ENCODE measurements around the gene MMP23B. TPM values are rescaled to one million over a fixed set of nuclear protein-coding genes. Genes with fewer than 3 reads are reported as not detected.
A peak's percentile ranks its signal among the peaks of the same experiment; 100 is the strongest.

Gene MMP23B
- 1 to 10 TPM in 5 of 6 experiments, under 1 TPM in 1; 0.75 to 4.0 (median 2.3) TPM for total RNA-seq
- long read RNA-seq = 0 reads

DNA sequence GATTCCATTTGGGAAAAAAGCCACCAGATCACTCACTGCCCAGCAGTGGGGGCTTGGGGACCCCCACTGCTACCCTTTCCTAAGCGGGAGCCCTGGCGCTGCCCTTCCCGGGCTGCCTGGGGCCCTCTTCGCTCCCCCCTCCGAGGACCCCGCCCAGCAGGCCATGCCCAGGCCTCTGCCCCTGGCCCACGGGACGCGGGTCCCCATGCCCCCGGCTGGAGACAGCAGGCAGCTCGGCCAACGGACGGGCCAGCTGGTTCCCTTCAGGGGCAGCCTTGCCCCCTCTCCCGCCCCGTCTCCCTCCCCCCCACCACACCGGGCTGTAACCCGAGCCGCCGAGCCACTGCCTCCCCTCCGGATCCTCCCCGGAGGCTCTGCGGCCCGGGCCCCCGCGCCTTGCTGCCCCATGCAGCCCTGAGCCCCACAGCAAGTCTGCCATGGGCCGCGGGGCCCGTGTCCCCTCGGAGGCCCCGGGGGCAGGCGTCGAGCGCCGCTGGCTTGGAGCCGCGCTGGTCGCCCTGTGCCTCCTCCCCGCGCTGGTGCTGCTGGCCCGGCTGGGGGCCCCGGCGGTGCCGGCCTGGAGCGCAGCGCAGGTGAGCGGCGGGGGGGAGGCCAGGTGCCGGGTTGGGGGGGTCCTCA, at the start of gene MMP23B:
TSS of gene MMP23B (plus strand) at position 392 of the 639 bp plus-strand sequence. CDS start at position 438, 46 bp downstream.
- WGBS (ENCODE audit: insufficient coverage, low coverage, low lambda C conversion rate, missing lambda C conversion rate) = 0% methylated on average over 3 of the region's 48 CpGs
- ATAC-seq = no peak
- peak within 1 kb of the TSS in 2 of 3 donors; percentile 2 to 14 for H3K4me3 ChIP-seq

GRCh38 chr1:1582585-1583346, 49.2 kb upstream of the MMP23B start:
- H3K36me3 ChIP-seq = no peaks in the 10 kb centered on the region
- intact Hi-C loops (cut with DNase I) = no loop called here
- no peak overlapping the region for H3K27ac ChIP-seq
- WGBS (ENCODE audit: insufficient coverage, low coverage, low lambda C conversion rate, missing lambda C conversion rate) = 66% methylated on average over 9 of the region's 9 CpGs
- no peak for ATAC-seq
- no peak overlapping the region for H3K4me3 ChIP-seq
- no peaks in the 10 kb centered on the region for H3K9me3 ChIP-seq
- no peaks in the 10 kb centered on the region for H3K4me1 ChIP-seq
- no peaks in the 10 kb centered on the region for H3K27me3 ChIP-seq
- TF ChIP-seq CTCF (IDR thresholded peaks at IDR 0.05) = no peak
- TF ChIP-seq POLR2A (IDR thresholded peaks at IDR 0.05) = no peak
- DNase-seq = no peak

More for the DNA sequence above, at the start of gene MMP23B:
- Histone ChIP-seq H3K27ac (peak within 1 kb of the TSS in 2 of 3 donors; percentile 47 to 64), H3K27me3 (no peaks in the 10 kb centered on the region), H3K9me3 (no peaks in the 10 kb centered on the region), H3K36me3 (peaks cover 0 to 3% (median 0%) of the 10 kb centered on the region in 4 donors), H3K4me1 (no peaks in the 10 kb centered on the region)
- no peak for TF ChIP-seq CTCF (IDR thresholded peaks at IDR 0.05)
- TF ChIP-seq POLR2A (IDR thresholded peaks at IDR 0.05) = no peak
- intact Hi-C loops (cut with DNase I) = no loop called here
- DNase-seq = peak in 2 of 3 donors; percentile 37 to 45

DNA sequence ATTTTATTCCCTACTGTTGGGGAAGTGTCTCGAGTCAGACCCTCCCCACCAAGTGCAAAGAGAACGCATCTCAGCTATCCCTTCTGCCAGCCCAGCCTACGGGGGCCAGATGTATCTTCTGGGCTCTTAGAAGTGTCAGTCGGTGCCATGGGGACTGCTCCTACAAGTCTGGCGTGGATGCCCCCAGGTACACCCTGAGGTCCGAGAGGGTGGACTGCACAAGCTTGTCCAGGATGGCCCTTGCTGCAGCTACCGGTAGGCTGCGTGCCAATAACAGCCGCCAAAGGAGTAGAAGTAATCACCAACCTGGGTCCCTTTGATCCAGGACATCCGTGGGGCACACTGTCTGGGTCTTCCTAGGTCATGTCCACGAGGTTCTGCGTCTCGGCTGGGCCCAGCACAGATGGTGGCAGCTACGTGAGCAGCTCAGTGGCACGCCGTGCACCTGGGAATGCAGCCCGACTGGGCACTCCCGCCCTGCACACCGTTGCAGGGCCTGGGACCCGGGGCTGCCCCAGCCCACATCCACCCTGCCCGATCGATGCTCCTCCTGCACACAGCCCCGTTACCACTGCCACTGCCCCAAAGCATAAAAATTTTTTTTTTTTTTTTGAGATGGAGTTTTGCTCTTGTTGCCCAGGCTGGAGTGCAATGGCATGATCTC, 48.5 kb upstream of the MMP23B start:
- no peaks in the 10 kb centered on the region for H3K4me1 ChIP-seq
- H3K36me3 ChIP-seq = no peaks in the 10 kb centered on the region
- intact Hi-C loops (cut with DNase I) = no loop called here
- TF ChIP-seq CTCF (IDR thresholded peaks at IDR 0.05) (no peak), POLR2A (IDR thresholded peaks at IDR 0.05) (no peak)
- no peak for DNase-seq
- H3K27ac ChIP-seq = no peak overlapping the region
- 78% methylated on average over 3 of the region's 23 CpGs for WGBS (ENCODE audit: insufficient coverage, low coverage, low lambda C conversion rate, missing lambda C conversion rate)
- H3K9me3 ChIP-seq = no peaks in the 10 kb centered on the region
- no peak overlapping the region for H3K4me3 ChIP-seq
- peak in 1 of 4 donors; percentile 17 for ATAC-seq
- H3K27me3 ChIP-seq = no peaks in the 10 kb centered on the region

DNA sequence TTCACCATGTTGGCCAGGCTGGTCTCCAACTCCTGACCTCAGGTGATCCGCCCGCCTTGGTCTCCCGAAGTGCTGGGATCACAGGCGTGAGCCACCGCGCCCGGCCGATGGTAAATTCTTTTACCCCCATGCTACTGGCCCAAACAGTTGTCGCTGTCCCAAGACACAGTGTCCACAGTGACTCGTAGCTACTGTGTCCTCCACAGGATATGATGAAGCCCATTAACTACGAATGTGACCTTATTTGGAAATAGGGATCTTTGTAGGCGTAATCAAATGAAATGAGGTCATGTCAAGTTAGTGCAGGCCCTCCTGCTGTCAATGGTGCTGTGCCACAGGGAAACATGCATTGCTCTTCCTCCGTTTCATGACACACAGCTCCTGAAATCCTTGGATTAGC, 40.5 kb upstream of the MMP23B start:
- no peak for TF ChIP-seq POLR2A (IDR thresholded peaks at IDR 0.05)
- TF ChIP-seq CTCF (IDR thresholded peaks at IDR 0.05) = no peak
- Histone ChIP-seq H3K4me3 (no peak overlapping the region), H3K27me3 (no peaks in the 10 kb centered on the region), H3K4me1 (no peaks in the 10 kb centered on the region), H3K9me3 (no peaks in the 10 kb centered on the region), H3K36me3 (no peaks in the 10 kb centered on the region), H3K27ac (no peak overlapping the region)
- intact Hi-C loops (cut with DNase I) = no loop called here
- no peak for ATAC-seq
- no peak for DNase-seq
- 83% methylated on average over 4 of the region's 13 CpGs for WGBS (ENCODE audit: insufficient coverage, low coverage, low lambda C conversion rate, missing lambda C conversion rate)

Data from right lobe of liver (tissue), 6 donors.